Measurements from ENCODE around the gene MCC. TPM values are rescaled to one million over a fixed set of nuclear protein-coding genes. Genes with fewer than 3 reads are reported as not detected.

The MCC gene
- total and polyA plus RNA-seq, 12 donors, result 4.2 to 34.1 (median 25.2) TPM

- no peak for TF ChIP-seq CTCF (IDR thresholded peaks at IDR 0.05)
- Histone ChIP-seq H3K27ac (peak overlapping the region in 9 of 10 donors; percentile 50 to 87 (median 70)), H3K4me1 (peaks cover 14 to 92% (median 57%) of the 10 kb centered on the region in 9 donors), H3K27me3 (no peaks in the 10 kb centered on the region), H3K36me3 (no peaks in the 10 kb centered on the region), H3K9me3 (no peaks in the 10 kb centered on the region), H3K4me3 (peak overlapping the region in 5 of 10 donors; percentile 2 to 24 (median 4))
- intact Hi-C loops (cut with DNase I), result loop anchor here in 2 of 10 donors (5.0 kb wide), 2 partner anchors 46 to 264 kb away; no protein-coding TSS in a partner anchor
- DNase-seq, result peak in 1 of 2 donors; percentile 23
- 27 to 29% methylated on average over 5 of the region's 5 CpGs for WGBS, 2 donors
- peak in 7 of 8 donors; percentile 41 to 62 (median 53) for ATAC-seq
These were observed 241.8 kb downstream of the MCC start for GRCh38 chr5:113246361-113246870.

- TF ChIP-seq CTCF (IDR thresholded peaks at IDR 0.05), result no peak
- Histone ChIP-seq H3K4me1 (peaks cover 12 to 84% (median 49%) of the 10 kb centered on the region in 9 donors), H3K36me3 (no peaks in the 10 kb centered on the region), H3K27me3 (no peaks in the 10 kb centered on the region), H3K9me3 (no peaks in the 10 kb centered on the region), H3K4me3 (peak overlapping the region in 5 of 10 donors; percentile 2 to 24 (median 4)), H3K27ac (peak overlapping the region in 9 of 10 donors; percentile 50 to 87 (median 70))
- peak in 2 of 8 donors; percentile 14 to 19 for ATAC-seq
- WGBS, 2 donors, result 40 to 50% methylated on average over 2 of the region's 2 CpGs
- DNase-seq, result no peak
- intact Hi-C loops (cut with DNase I), result loop anchor here in 2 of 10 donors (5.0 kb wide), 2 partner anchors 47 to 263 kb away; no protein-coding TSS in a partner anchor
These were observed 242.6 kb downstream of the MCC start for GRCh38 chr5:113245427-113246225.

- peak overlapping the region in 7 of 10 donors; percentile 59 to 87 (median 73) for H3K27ac ChIP-seq
- peaks cover 12 to 77% (median 42%) of the 10 kb centered on the region in 9 donors for H3K4me1 ChIP-seq
- no peaks in the 10 kb centered on the region for H3K27me3 ChIP-seq
- DNase-seq, result no peak
- no peak for TF ChIP-seq CTCF (IDR thresholded peaks at IDR 0.05)
- no peak overlapping the region for H3K4me3 ChIP-seq
- ATAC-seq, result no peak
- intact Hi-C loops (cut with DNase I), result loop anchor here in 2 of 10 donors (5.0 kb wide), 2 partner anchors 47 to 263 kb away; no protein-coding TSS in a partner anchor
- no peaks in the 10 kb centered on the region for H3K36me3 ChIP-seq
- no peaks in the 10 kb centered on the region for H3K9me3 ChIP-seq
- WGBS, 2 donors, result 54 to 74% methylated on average over 9 of the region's 9 CpGs
These were observed 243.3 kb downstream of the MCC start for GRCh38 chr5:113244966-113245365.

GRCh38 chr5:113243349-113243664 lies 244.9 kb downstream of the MCC start:
- peaks cover 7 to 71% (median 36%) of the 10 kb centered on the region in 9 donors for H3K4me1 ChIP-seq
- no peak for DNase-seq
- no peaks in the 10 kb centered on the region for H3K36me3 ChIP-seq
- WGBS, 2 donors, result 73 to 99% methylated on average over 2 of the region's 2 CpGs
- H3K27me3 ChIP-seq, result no peaks in the 10 kb centered on the region
- H3K9me3 ChIP-seq, result no peaks in the 10 kb centered on the region
- H3K27ac ChIP-seq, result no peak overlapping the region
- no peak for TF ChIP-seq CTCF (IDR thresholded peaks at IDR 0.05)
- no peak overlapping the region for H3K4me3 ChIP-seq
- intact Hi-C loops (cut with DNase I), result no loop called here
- ATAC-seq, result no peak

Measured in heart right ventricle (tissue), 16 donors.